Glutamatergic neuron (in vitro differentiated cells): Measurements from ENCODE around the gene TTLL1. TPM values are rescaled to one million over a fixed set of nuclear protein-coding genes. Genes with fewer than 3 reads are reported as not detected.

Experiments used
- DNase-seq: peaks from one replicate; pipeline ENCODE4 v3.0.0; 2022
- H3K27ac Mint-ChIP-seq: one replicate; pipeline ENCODE4 v1.8.0; 2020; ENCODE audit warnings: mild to moderate bottlenecking, mixed read lengths, inconsistent platforms; ENCODE audit not compliant: unreplicated experiment
- H3K27me3 Mint-ChIP-seq: one replicate; pipeline ENCODE4 v1.8.0; 2020; ENCODE audit warnings: mild to moderate bottlenecking, moderate library complexity, mixed read lengths, inconsistent platforms; ENCODE audit not compliant: unreplicated experiment
- H3K36me3 Mint-ChIP-seq: one replicate; pipeline ENCODE4 v1.8.0; 2020; ENCODE audit warnings: mild to moderate bottlenecking, mixed read lengths, inconsistent platforms; ENCODE audit not compliant: unreplicated experiment
- H3K4me1 Mint-ChIP-seq: one replicate; pipeline ENCODE4 v1.8.0; 2020; ENCODE audit warnings: mild to moderate bottlenecking, low read depth, mixed read lengths, inconsistent platforms; ENCODE audit not compliant: unreplicated experiment
- H3K4me3 Mint-ChIP-seq: one replicate; pipeline ENCODE4 v1.8.0; 2020; ENCODE audit warnings: mild to moderate bottlenecking, mixed read lengths, inconsistent platforms; ENCODE audit not compliant: unreplicated experiment
- H3K9me3 Mint-ChIP-seq: one replicate; pipeline ENCODE4 v1.8.0; 2020; ENCODE audit warnings: mild to moderate bottlenecking, moderate library complexity, mixed read lengths, inconsistent platforms; ENCODE audit not compliant: unreplicated experiment
- long read RNA-seq: library from polyadenylated mRNA; unstranded; transcript quantifications from one replicate; pipeline ENCODE4 v2.0.0, GENCODE V29; 2020; ENCODE audit not compliant: unreplicated experiment
- total RNA-seq: library from RNA; stranded (reverse); fragmentation: NEBNext Ultra II Directional; extraction: Animal tissue kit (Norgen Biotek cat#: 25700); gene quantifications from one replicate; pipeline ENCODE4 v1.2.1, GENCODE V29; 2021; ENCODE audit not compliant: unreplicated experiment
- TF ChIP-seq, protein P1 (sequence below): fragments of 200-600 bp; sonication (generic); IDR thresholded peaks from one replicate; pipeline ENCODE4 v1.5.0; 2021; ENCODE audit not compliant: partially characterized antibody, unreplicated experiment

The TTLL1 gene
- 22.0 TPM for total RNA-seq
- long read RNA-seq, transcript TTLL1-201 (11 exons, 1,645 nt), result major isoform, 31 of 44 reads
- long read RNA-seq, partial matches to known transcripts, result 4 of 44 reads
- long read RNA-seq, other reads (novel, unspliced or antisense), result 7 of 44 reads

DNA sequence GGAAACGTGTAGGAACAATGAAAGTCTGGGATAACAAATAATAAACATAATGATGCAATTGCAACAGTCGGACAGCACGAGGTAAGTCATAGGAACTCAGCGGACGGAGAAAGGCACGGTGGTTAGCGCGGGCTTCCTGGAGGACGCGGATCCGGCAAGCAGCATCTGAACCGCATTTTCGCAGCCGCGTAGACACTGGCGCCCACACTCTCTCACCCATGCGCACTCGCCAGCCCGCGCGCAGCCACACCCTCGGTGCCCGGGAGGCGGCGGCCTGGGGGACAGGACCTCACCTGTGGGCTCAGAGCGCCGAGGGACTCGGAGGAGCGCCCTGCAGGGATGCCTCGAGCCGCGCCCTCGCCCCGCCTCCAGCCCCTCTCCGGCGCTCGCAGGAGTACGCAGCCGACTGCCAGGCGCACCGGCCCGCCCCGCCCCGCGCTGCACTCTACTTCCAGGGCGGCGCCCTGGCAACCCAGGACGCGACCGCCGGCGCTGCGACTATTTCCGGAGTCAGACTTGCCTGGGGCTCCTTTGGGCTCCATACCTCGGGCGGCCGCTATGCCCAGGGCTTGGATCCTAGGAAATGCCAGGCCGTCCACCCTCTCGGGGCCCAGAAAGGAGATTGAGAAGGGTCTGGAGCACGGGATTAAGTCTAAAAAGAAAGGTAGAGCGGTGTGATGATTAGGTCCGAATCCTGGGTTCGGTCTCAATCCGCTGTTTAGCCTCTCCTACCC is at the start of gene TTLL1:
TSS of gene TTLL1 (minus strand) at position 408 of the 734 bp plus-strand sequence. CDS start 13,805 bp downstream, outside the sequence.
- Mint-ChIP-seq H3K27ac (peak within 1 kb of the TSS; percentile 89), H3K9me3 (peaks cover 12% of the 10 kb centered on the region), H3K4me3 (peak within 1 kb of the TSS; percentile 98), H3K27me3 (peaks cover 3% of the 10 kb centered on the region), H3K36me3 (peaks cover 11% of the 10 kb centered on the region), H3K4me1 (peaks cover 6% of the 10 kb centered on the region)
- peak; percentile 94 for DNase-seq
- TF ChIP-seq, protein P1, sequence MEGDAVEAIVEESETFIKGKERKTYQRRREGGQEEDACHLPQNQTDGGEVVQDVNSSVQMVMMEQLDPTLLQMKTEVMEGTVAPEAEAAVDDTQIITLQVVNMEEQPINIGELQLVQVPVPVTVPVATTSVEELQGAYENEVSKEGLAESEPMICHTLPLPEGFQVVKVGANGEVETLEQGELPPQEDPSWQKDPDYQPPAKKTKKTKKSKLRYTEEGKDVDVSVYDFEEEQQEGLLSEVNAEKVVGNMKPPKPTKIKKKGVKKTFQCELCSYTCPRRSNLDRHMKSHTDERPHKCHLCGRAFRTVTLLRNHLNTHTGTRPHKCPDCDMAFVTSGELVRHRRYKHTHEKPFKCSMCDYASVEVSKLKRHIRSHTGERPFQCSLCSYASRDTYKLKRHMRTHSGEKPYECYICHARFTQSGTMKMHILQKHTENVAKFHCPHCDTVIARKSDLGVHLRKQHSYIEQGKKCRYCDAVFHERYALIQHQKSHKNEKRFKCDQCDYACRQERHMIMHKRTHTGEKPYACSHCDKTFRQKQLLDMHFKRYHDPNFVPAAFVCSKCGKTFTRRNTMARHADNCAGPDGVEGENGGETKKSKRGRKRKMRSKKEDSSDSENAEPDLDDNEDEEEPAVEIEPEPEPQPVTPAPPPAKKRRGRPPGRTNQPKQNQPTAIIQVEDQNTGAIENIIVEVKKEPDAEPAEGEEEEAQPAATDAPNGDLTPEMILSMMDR, result peak; percentile 20

DNA sequence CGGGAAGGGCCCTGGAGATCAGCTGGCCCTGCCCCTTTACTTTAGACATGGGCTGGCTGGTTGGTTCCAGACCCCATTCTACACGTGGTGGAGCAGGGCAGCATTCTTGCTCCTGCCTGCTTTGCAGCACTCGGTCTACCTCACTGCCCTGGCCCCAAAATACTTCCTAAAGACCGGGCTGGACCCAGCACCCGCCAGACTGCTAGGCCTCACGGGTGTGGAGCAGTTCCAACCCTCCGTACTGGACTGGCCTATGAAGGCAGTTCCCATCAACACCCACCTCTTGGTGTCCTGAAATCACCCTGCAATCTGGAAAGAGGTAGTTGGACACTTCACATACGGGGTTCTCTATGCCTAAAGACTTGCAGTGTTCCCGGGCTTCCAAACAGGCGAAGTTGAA is 47.6 kb upstream of the TTLL1 start:
- TF ChIP-seq, protein P1, result no peak
- H3K4me3 Mint-ChIP-seq, result no peak overlapping the region
- peaks cover 5% of the 10 kb centered on the region for H3K27me3 Mint-ChIP-seq
- DNase-seq, result no peak
- no peaks in the 10 kb centered on the region for H3K36me3 Mint-ChIP-seq
- H3K27ac Mint-ChIP-seq, result peak overlapping the region; percentile 43
- H3K9me3 Mint-ChIP-seq, result peaks cover 2% of the 10 kb centered on the region
- no peaks in the 10 kb centered on the region for H3K4me1 Mint-ChIP-seq

DNA sequence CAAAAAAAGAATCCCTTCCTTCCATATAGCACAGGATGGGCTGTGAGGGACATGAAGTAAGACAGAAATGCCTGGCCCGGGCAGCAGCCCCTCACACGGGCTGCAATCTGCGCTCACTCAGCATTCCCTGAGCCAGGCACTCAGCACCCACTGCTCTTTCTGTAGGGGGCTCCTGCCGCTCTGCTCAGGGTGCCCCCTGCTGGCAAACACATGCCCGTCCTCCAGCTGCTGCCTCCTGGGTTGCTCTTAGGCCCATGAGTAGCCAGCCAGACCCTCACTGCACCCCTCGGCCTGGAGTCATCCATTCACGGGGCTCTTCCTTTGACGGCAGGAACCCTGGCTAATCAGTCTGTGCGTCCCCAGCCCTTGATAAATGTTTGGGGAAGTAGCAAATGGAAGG is 47.1 kb upstream of the TTLL1 start:
- H3K27me3 Mint-ChIP-seq, result peaks cover 5% of the 10 kb centered on the region
- H3K27ac Mint-ChIP-seq, result peak overlapping the region; percentile 68
- no peaks in the 10 kb centered on the region for H3K4me1 Mint-ChIP-seq
- DNase-seq, result peak; percentile 71
- no peaks in the 10 kb centered on the region for H3K36me3 Mint-ChIP-seq
- TF ChIP-seq, protein P1, result peak; percentile 71
- peaks cover 2% of the 10 kb centered on the region for H3K9me3 Mint-ChIP-seq
- H3K4me3 Mint-ChIP-seq, result no peak overlapping the region

DNA sequence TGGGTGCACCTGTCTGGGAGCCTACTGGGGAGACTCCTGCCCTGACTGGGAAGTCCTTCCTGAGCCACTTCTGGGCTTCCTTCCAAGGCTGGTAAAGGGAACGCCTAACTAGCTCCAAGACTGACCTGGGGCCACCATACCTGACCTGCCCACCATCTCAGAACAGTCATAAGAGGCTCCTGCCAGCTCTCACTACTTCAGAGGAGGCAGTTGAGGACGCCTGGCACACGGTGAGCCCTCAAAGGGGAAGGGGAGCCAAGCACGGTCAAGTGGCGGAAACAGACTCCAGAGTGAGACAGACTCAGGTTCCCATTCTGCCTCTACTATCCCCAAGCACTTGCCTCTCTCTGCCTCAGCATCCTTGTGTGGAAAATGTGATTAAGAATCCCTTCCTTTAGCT is 46.4 kb upstream of the TTLL1 start:
- no peak overlapping the region for H3K27ac Mint-ChIP-seq
- DNase-seq, result no peak
- H3K27me3 Mint-ChIP-seq, result peaks cover 5% of the 10 kb centered on the region
- H3K4me1 Mint-ChIP-seq, result no peaks in the 10 kb centered on the region
- no peaks in the 10 kb centered on the region for H3K36me3 Mint-ChIP-seq
- H3K9me3 Mint-ChIP-seq, result peaks cover 2% of the 10 kb centered on the region
- TF ChIP-seq, protein P1, result no peak
- no peak overlapping the region for H3K4me3 Mint-ChIP-seq

DNA sequence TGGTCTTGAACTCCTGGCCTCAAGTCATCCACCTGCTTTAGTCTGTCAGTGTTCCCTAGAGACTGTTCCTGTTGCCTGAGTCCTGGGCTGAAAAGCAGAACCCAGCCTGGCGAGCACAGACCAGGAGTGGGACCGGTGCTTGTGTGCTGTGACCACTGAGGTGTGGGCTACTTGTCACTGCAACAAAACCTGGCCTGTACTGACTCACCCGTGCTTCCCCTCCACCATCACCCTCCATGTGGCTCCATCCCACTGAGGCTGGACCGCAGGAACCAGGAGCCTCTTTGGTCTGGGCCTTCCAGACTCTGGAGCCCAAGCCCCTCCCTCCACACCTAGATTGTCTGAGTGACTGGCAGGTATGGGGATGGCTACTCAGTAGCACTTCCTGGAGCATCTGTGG is 45.4 kb upstream of the TTLL1 start:
- TF ChIP-seq, protein P1, result no peak
- no peaks in the 10 kb centered on the region for H3K36me3 Mint-ChIP-seq

More for the DNA sequence above, 45.4 kb upstream of the TTLL1 start:
- no peak for DNase-seq
- Mint-ChIP-seq H3K9me3 (peaks cover 2% of the 10 kb centered on the region), H3K4me1 (no peaks in the 10 kb centered on the region), H3K27ac (no peak overlapping the region), H3K27me3 (peaks cover 5% of the 10 kb centered on the region), H3K4me3 (no peak overlapping the region)
